KMS-11 (cell line): ENCODE measurements around the gene CFAP47.

Source experiments
- H2AFZ ChIP-seq: fragments of 200-600 bp; sonication (generic); 2 replicates; pipeline ENCODE4 v1.6.1; 2016; ENCODE audit warnings: antibody characterized with exemption, mixed run types, low read depth
- H3K27ac ChIP-seq: fragments of 200-600 bp; sonication (generic); 2 replicates; pipeline ENCODE4 v1.6.1; 2016; ENCODE audit warnings: mild to moderate bottlenecking, mixed run types
- H3K27me3 ChIP-seq: fragments of 200-600 bp; sonication (generic); 2 replicates; pipeline ENCODE4 v1.6.1; 2017; ENCODE audit warnings: mild to moderate bottlenecking, low read depth, mixed run types, moderate library complexity; ENCODE audit not compliant: insufficient read depth
- H3K36me3 ChIP-seq: fragments of 200-600 bp; sonication (generic); 2 replicates; pipeline ENCODE4 v1.6.1; 2017; ENCODE audit warnings: mild to moderate bottlenecking, mixed run types; ENCODE audit not compliant: insufficient read depth
- H3K4me1 ChIP-seq: fragments of 200-600 bp; sonication (generic); 2 replicates; pipeline ENCODE4 v1.6.1; 2016; ENCODE audit warnings: mild to moderate bottlenecking, low read depth, mixed run types; ENCODE audit not compliant: poor library complexity, severe bottlenecking
- H3K4me2 ChIP-seq: fragments of 200-600 bp; sonication (generic); 2 replicates; pipeline ENCODE4 v1.7.0; 2016; ENCODE audit warnings: mild to moderate bottlenecking, mixed run types
- H3K4me3 ChIP-seq: fragments of 200-600 bp; sonication (generic); IDR thresholded peaks from 2 replicates; pipeline ENCODE4 v1.6.1; 2017; ENCODE audit warnings: low read depth, low read length, mixed read lengths; ENCODE audit not compliant: insufficient read depth
- H3K79me2 ChIP-seq: fragments of 200-600 bp; sonication (generic); 2 replicates; pipeline ENCODE4 v1.6.1; 2016; ENCODE audit warnings: low read depth, mixed run types; ENCODE audit not compliant: insufficient read depth
- H3K9ac ChIP-seq: fragments of 200-600 bp; sonication (generic); 2 replicates; pipeline ENCODE4 v1.6.1; 2016; ENCODE audit warnings: mild to moderate bottlenecking, mixed run types
- H4K20me1 ChIP-seq: fragments of 200-600 bp; sonication (generic); 2 replicates; pipeline ENCODE4 v1.6.1; 2016; ENCODE audit warnings: mild to moderate bottlenecking, mixed run types; ENCODE audit not compliant: insufficient read depth
- TF ChIP-seq, protein P1 (sequence below): fragments of 200-600 bp; sonication (generic); conservative IDR thresholded peaks from 2 replicates; pipeline ENCODE4 v1.6.1; 2017; ENCODE audit warnings: low read depth, mild to moderate bottlenecking, antibody characterized with exemption, low read length, moderate library complexity, mixed read lengths

Gene CFAP47

DNA sequence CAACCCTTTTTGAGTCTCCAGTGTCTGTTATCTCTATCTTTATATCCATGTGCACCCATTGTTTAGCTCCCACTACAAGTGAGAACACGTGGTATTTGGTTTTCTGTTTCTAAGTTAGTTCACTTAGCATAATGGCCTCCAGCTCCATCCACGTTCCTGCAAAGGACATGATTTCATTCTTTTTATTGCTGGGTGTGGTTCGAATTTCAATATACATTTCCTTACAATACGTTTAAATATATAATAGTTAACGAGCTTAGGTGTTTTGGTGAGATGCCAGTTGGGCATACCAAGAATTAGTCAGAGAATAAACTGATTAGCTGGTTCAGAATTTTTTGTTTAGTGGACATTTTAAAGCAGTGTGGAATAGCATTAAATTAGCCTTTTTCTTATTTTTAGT lies 196.7 kb downstream of the CFAP47 start:
- H3K27me3 ChIP-seq, result no peaks in the 10 kb centered on the region
- no peaks in the 10 kb centered on the region for H3K79me2 ChIP-seq
- no peak overlapping the region for H2AFZ ChIP-seq
- no peak overlapping the region for H3K4me2 ChIP-seq
- no peak overlapping the region for H3K4me3 ChIP-seq
- H3K27ac ChIP-seq, result no peak overlapping the region
- H4K20me1 ChIP-seq, result no peaks in the 10 kb centered on the region
- TF ChIP-seq, protein P1, sequence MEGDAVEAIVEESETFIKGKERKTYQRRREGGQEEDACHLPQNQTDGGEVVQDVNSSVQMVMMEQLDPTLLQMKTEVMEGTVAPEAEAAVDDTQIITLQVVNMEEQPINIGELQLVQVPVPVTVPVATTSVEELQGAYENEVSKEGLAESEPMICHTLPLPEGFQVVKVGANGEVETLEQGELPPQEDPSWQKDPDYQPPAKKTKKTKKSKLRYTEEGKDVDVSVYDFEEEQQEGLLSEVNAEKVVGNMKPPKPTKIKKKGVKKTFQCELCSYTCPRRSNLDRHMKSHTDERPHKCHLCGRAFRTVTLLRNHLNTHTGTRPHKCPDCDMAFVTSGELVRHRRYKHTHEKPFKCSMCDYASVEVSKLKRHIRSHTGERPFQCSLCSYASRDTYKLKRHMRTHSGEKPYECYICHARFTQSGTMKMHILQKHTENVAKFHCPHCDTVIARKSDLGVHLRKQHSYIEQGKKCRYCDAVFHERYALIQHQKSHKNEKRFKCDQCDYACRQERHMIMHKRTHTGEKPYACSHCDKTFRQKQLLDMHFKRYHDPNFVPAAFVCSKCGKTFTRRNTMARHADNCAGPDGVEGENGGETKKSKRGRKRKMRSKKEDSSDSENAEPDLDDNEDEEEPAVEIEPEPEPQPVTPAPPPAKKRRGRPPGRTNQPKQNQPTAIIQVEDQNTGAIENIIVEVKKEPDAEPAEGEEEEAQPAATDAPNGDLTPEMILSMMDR, result no peak
- H3K36me3 ChIP-seq, result no peaks in the 10 kb centered on the region
- H3K9ac ChIP-seq, result no peak overlapping the region
- H3K4me1 ChIP-seq, result no peaks in the 10 kb centered on the region

DNA sequence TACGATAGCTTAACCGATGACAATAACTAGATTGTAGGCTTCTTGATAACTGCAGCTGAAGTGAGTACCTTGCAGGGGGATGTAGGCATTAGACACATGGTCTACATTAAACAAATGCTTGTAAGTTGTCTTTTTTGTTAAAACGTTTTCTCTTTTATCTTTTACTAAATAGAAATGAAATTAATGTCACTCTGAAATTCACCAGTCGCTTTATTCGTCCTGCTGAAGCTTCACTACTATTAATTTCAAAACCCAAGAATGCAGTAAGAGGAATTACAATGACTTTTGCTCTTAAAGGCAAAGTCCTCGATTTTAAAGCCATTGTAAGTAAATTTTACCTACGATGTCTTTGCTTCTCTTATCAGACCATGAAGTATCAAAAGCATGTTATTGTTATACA lies 239.7 kb downstream of the CFAP47 start:
- no peak overlapping the region for H3K4me3 ChIP-seq

DNA sequence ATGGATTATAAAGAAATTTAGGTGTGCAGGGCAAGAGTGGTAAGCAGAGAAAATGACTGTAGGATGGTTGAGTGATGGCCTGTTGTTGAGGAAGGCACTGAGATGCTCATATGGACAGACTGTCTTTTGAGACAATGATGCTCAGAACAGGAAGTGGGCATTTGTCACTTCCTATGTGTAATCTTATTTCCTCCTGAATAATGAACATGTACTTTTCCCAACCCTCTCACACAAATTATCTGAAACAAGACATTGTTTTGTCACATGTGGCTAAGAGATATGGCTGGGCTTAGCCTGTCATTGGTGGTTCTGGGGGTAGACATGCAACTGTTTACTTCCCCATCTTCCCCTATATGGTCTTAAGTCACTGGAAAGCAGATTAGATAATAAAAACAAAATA lies 240.5 kb downstream of the CFAP47 start:
- Histone ChIP-seq H2AFZ (no peak overlapping the region), H3K79me2 (no peaks in the 10 kb centered on the region), H3K9ac (no peak overlapping the region), H3K4me3 (no peak overlapping the region), H3K27ac (no peak overlapping the region), H3K4me1 (no peaks in the 10 kb centered on the region), H4K20me1 (no peaks in the 10 kb centered on the region), H3K27me3 (no peaks in the 10 kb centered on the region), H3K4me2 (no peak overlapping the region), H3K36me3 (no peaks in the 10 kb centered on the region)
- TF ChIP-seq, protein P1, result no peak

More for the DNA sequence above, 239.7 kb downstream of the CFAP47 start:
- no peaks in the 10 kb centered on the region for H4K20me1 ChIP-seq
- H3K4me1 ChIP-seq, result no peaks in the 10 kb centered on the region
- TF ChIP-seq, protein P1, result no peak
- H3K27ac ChIP-seq, result no peak overlapping the region
- H3K79me2 ChIP-seq, result no peaks in the 10 kb centered on the region
- no peak overlapping the region for H3K9ac ChIP-seq
- H2AFZ ChIP-seq, result no peak overlapping the region
- H3K27me3 ChIP-seq, result no peaks in the 10 kb centered on the region
- no peaks in the 10 kb centered on the region for H3K36me3 ChIP-seq
- no peak overlapping the region for H3K4me2 ChIP-seq

DNA sequence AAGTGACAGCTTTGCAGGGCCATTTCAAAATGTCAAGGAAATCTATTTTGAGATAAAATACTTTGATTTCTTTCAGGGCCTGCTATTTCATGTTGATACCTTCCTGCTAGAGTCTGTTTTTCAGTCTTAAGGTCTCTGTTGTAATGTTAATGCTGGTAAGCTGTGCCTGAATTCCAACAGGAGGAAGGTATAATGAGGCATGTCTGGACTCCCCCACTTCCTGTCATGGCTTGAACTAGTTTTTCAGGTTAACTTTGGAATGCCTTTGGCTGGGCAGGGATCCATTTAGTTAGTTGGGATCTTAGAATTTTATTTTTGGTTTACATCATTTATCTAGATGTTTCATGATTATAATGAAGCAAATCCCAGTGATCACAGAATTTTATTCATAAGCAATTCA lies 279.0 kb downstream of the CFAP47 start:
- Histone ChIP-seq H3K4me2 (no peak overlapping the region), H4K20me1 (no peaks in the 10 kb centered on the region), H2AFZ (no peak overlapping the region), H3K27ac (no peak overlapping the region), H3K79me2 (no peaks in the 10 kb centered on the region), H3K27me3 (no peaks in the 10 kb centered on the region), H3K36me3 (no peaks in the 10 kb centered on the region), H3K4me3 (no peak overlapping the region), H3K9ac (no peak overlapping the region), H3K4me1 (no peaks in the 10 kb centered on the region)
- TF ChIP-seq, protein P1, result no peak
